ENCODE results near the gene EPHA8. TPM values are rescaled to one million over a fixed set of nuclear protein-coding genes. Genes with fewer than 3 reads are reported as not detected.

Gene EPHA8
- polyA plus RNA-seq: not detected

DNA sequence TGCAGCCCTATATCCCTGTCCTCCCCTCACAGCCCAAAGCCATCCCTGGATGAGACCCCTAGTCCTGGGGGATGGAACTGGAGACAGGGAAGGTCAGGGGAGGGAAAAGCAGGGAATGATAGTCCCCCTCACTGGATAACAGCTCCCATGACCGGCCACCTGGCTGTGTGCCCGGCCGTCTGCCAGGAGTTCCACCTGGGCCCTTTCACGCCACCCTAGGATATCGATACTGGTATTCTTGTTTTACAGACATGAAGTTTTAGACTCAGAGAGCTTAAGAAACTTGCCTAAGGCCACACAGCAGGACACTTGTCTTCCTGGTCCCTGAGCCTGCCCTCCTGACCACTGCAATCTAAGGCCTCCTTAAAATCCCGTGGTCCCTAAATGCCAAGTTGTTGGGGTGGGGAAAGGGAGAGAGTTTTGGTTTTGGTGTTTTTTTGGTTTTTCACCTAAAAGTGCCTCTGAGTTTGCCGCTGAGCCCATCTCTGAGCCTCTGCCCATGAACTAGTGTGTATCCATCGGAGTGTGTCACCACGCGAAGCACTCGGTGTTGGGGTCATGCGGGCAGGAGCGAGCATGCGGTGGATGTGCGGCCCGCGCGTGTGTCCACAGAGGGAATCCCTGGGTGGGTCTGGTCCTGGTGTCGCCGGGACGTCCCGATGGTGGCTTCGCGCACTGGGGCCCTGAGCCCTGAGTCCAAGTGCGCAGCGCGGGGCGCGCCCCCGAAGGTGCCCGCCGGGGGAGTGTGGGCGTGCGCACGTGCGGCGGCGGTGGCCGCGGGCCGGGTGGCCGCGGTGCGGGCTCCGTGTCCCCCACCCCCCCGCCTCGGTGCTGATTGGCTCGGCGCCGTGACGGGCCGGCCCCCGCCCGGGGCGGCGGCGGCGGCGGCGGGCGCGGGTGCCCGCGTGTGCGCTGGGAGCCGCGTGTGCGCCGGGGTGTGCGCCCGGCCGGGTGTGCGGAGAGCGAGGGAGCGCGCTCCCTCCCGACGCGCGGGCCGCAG lies at the start of gene EPHA8:
EPHA8 (plus strand) TSS at position 906 of the 1,000 bp plus-strand sequence. CDS start 147 bp downstream, outside the sequence.
- Mint-ChIP-seq H3K9me3 (no peaks in the 10 kb centered on the region), H3K27ac (no peak within 1 kb of the TSS), H3K4me3 (peak within 1 kb of the TSS in 1 of 5 donors; percentile 30), H3K36me3 (no peaks in the 10 kb centered on the region), H3K27me3 (ENCODE audit: low read depth in 3 of 3) (peaks cover 12 to 28% (median 16%) of the 10 kb centered on the region in 3 donors), H3K4me1 (peaks cover 0 to 4% of the 10 kb centered on the region in 2 donors)
- no peak for DNase-seq

GRCh38 chr1:22516906-22517571 lies 46.2 kb upstream of the EPHA8 start:
- Mint-ChIP-seq H3K27ac (no peak overlapping the region), H3K4me3 (no peak overlapping the region), H3K4me1 (no peaks in the 10 kb centered on the region), H3K9me3 (no peaks in the 10 kb centered on the region), H3K27me3 (ENCODE audit: low read depth in 3 of 3) (peaks cover 0 to 1% (median 0%) of the 10 kb centered on the region in 3 donors), H3K36me3 (peaks cover 46 to 80% (median 61%) of the 10 kb centered on the region in 3 donors)
- DNase-seq: no peak

GRCh38 chr1:22517956-22518355 lies 45.3 kb upstream of the EPHA8 start:
- Mint-ChIP-seq H3K4me1 (no peaks in the 10 kb centered on the region), H3K4me3 (no peak overlapping the region), H3K27ac (no peak overlapping the region), H3K9me3 (no peaks in the 10 kb centered on the region), H3K36me3 (peaks cover 47 to 82% (median 62%) of the 10 kb centered on the region in 3 donors), H3K27me3 (ENCODE audit: low read depth in 3 of 3) (peaks cover 0 to 1% (median 0%) of the 10 kb centered on the region in 3 donors)
- DNase-seq: no peak

- Mint-ChIP-seq H3K27ac (no peak overlapping the region), H3K4me1 (no peaks in the 10 kb centered on the region)
Measured at GRCh38 chr1:22518379-22518778, 44.9 kb upstream of the EPHA8 start.

DNA sequence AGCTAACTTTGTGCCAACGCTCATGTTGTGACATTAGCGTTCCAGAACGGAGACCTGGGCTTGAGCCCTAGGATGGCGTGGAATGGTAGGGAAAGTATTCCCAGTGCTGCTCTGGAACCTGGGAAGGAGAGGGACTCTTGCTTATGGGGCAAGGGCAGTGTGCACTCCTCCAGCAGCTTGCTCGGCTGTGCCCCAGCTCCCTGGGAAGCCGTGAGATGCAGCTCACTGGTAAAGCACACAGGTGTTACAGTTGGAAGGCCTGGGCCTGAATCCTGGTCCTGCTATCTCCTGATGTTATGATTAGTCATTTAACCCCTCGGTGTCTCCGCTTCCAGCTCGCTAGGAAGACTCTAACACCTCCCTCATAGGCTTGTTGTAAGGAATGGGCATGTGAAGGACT lies 42.4 kb upstream of the EPHA8 start:
- H3K36me3 Mint-ChIP-seq: peaks cover 40 to 79% (median 58%) of the 10 kb centered on the region in 3 donors
- H3K27me3 Mint-ChIP-seq (ENCODE audit: low read depth in 3 of 3): no peaks in the 10 kb centered on the region

More at GRCh38 chr1:22518379-22518778, 44.9 kb upstream of the EPHA8 start:
- H3K36me3 Mint-ChIP-seq: peaks cover 44 to 81% (median 62%) of the 10 kb centered on the region in 3 donors
- H3K9me3 Mint-ChIP-seq: no peaks in the 10 kb centered on the region
- no peak for DNase-seq
- H3K27me3 Mint-ChIP-seq (ENCODE audit: low read depth in 3 of 3): peaks cover 0 to 1% (median 0%) of the 10 kb centered on the region in 3 donors
- H3K4me3 Mint-ChIP-seq: no peak overlapping the region

DNA sequence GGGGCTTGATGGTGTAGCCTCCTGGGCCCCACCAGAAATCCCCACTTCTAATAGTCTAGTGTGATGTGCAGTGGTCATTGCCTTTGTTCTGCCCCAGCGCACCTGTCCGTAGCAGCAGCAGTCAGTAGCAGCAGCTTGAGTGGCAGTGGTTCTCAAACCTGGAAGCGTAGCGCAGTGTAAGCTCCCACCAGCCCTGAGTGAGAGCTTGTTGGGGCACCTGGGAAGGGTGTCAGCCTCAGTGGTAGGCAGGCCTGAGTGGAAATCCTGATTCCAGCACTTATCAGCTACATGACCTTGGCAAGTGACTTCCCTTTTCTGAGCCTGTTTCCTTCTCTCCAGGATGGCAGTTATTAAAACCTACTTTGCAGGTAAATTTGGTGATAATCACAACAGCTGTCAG lies 41.6 kb upstream of the EPHA8 start:
- H3K4me3 Mint-ChIP-seq: no peak overlapping the region
- no peaks in the 10 kb centered on the region for H3K27me3 Mint-ChIP-seq (ENCODE audit: low read depth in 3 of 3)
- no peaks in the 10 kb centered on the region for H3K9me3 Mint-ChIP-seq
- no peak overlapping the region for H3K27ac Mint-ChIP-seq
- no peak for DNase-seq
- H3K4me1 Mint-ChIP-seq: no peaks in the 10 kb centered on the region
- H3K36me3 Mint-ChIP-seq: peaks cover 40 to 79% (median 55%) of the 10 kb centered on the region in 3 donors

More for the DNA sequence above, 42.4 kb upstream of the EPHA8 start:
- H3K4me3 Mint-ChIP-seq: no peak overlapping the region
- H3K27ac Mint-ChIP-seq: no peak overlapping the region
- no peak for DNase-seq
- H3K9me3 Mint-ChIP-seq: no peaks in the 10 kb centered on the region
- H3K4me1 Mint-ChIP-seq: no peaks in the 10 kb centered on the region

GRCh38 chr1:22522221-22522743 lies 41.0 kb upstream of the EPHA8 start:
- no peak overlapping the region for H3K27ac Mint-ChIP-seq
- DNase-seq: no peak
- no peak overlapping the region for H3K4me3 Mint-ChIP-seq
- H3K4me1 Mint-ChIP-seq: no peaks in the 10 kb centered on the region
- H3K27me3 Mint-ChIP-seq (ENCODE audit: low read depth in 3 of 3): no peaks in the 10 kb centered on the region
- no peaks in the 10 kb centered on the region for H3K9me3 Mint-ChIP-seq
- peaks cover 38 to 77% (median 55%) of the 10 kb centered on the region in 3 donors for H3K36me3 Mint-ChIP-seq

- peaks cover 28 to 65% (median 41%) of the 10 kb centered on the region in 3 donors for H3K36me3 Mint-ChIP-seq
- H3K27me3 Mint-ChIP-seq (ENCODE audit: low read depth in 3 of 3): no peaks in the 10 kb centered on the region
- H3K9me3 Mint-ChIP-seq: no peaks in the 10 kb centered on the region
- H3K4me1 Mint-ChIP-seq: no peaks in the 10 kb centered on the region
- DNase-seq: no peak
- no peak overlapping the region for H3K4me3 Mint-ChIP-seq
- H3K27ac Mint-ChIP-seq: no peak overlapping the region
Measured at GRCh38 chr1:22524481-22524880, 38.8 kb upstream of the EPHA8 start.

DNA sequence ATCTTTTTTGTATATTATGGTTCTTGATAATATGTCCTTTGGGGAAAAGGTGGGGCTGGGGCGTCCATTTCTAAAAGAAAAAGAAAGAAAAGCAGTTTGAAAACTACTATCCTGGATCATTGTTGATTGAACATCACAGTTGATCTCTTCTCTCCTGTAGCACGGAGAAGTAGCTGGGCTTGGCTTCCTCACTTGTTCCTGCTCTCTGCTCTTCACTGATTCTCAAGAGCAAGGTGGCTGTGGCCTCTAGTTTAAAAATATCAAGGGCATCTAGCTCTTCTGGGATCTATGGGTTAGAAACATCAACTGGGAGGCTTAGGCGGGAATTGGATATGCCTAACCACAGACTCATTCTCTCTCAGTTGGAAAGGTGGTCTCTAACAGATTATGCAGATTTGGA lies 38.1 kb upstream of the EPHA8 start:
- no peaks in the 10 kb centered on the region for H3K4me1 Mint-ChIP-seq
- no peak overlapping the region for H3K27ac Mint-ChIP-seq
- H3K9me3 Mint-ChIP-seq: no peaks in the 10 kb centered on the region
- H3K27me3 Mint-ChIP-seq (ENCODE audit: low read depth in 3 of 3): no peaks in the 10 kb centered on the region
- peaks cover 27 to 68% (median 38%) of the 10 kb centered on the region in 3 donors for H3K36me3 Mint-ChIP-seq
- H3K4me3 Mint-ChIP-seq: no peak overlapping the region
- DNase-seq: no peak

DNA sequence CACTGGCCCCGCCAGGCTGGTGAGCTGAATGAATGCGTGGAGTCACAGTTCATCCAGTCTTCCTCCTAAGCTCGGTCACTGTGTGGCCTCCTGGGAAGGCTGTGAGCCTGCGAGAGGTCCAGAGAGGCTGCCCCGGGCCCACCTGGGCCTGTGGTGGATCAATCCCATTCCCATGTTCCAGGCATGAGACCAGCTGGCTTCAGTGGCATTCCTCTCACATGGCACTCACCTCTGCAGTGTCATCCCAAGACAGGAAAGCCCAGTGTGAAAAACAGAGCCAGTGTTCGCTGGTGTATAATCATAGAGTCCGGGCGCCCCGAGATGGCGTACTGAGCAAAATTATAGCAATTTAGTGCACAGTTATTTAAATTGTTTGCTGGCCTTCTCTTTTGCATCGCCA lies 37.6 kb upstream of the EPHA8 start:
- no peak overlapping the region for H3K4me3 Mint-ChIP-seq
- no peaks in the 10 kb centered on the region for H3K4me1 Mint-ChIP-seq
- H3K27me3 Mint-ChIP-seq (ENCODE audit: low read depth in 3 of 3): no peaks in the 10 kb centered on the region
- peaks cover 27 to 65% (median 34%) of the 10 kb centered on the region in 3 donors for H3K36me3 Mint-ChIP-seq
- no peaks in the 10 kb centered on the region for H3K9me3 Mint-ChIP-seq
- H3K27ac Mint-ChIP-seq: no peak overlapping the region
- DNase-seq: no peak

DNA sequence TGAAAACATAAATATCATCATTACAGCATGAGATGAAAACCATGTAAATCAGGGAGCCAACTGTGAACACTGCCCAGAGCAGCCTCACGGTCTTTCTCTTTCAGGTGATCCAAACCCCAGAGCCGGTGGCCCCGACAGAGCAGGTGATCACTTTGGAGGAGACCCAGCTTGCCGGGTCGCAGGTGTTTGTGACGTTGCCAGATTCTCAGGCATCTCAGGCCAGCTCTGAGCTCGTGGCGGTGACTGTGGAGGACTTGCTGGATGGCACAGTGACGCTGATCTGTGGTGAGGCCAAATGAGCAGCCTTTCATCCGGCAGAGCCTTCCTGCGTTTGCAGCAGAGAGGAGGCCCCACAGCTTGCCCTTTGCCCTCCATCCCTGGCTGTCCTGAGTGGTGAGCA lies 37.2 kb upstream of the EPHA8 start:
- Mint-ChIP-seq H3K4me1 (no peaks in the 10 kb centered on the region), H3K36me3 (peaks cover 27 to 62% (median 33%) of the 10 kb centered on the region in 3 donors), H3K27me3 (ENCODE audit: low read depth in 3 of 3) (no peaks in the 10 kb centered on the region), H3K4me3 (no peak overlapping the region), H3K27ac (no peak overlapping the region), H3K9me3 (no peaks in the 10 kb centered on the region)
- DNase-seq: no peak

GRCh38 chr1:22526677-22527076 lies 36.6 kb upstream of the EPHA8 start:
- Mint-ChIP-seq H3K27me3 (ENCODE audit: low read depth in 3 of 3) (no peaks in the 10 kb centered on the region), H3K9me3 (no peaks in the 10 kb centered on the region)

DNA sequence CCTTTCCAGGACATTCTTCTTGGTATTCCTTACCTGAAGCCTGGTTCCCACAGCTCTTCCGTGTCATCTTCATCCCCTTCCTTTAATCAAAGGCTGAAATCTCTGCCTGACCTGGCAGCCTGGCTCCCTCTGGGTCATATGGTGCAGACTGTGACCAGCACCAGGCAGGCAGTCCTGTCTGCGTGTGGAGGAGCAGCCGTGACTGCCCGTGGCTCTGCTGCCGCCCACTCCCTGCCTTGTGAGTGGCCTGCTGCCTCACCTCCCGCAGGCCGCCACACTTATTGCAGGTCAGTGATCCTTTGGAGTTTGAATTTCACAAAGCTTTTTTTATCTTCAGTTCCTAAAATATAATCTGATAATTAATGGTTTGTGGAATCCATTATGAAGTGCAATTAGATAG lies 36.2 kb upstream of the EPHA8 start:
- H3K4me1 Mint-ChIP-seq: no peaks in the 10 kb centered on the region
- no peak overlapping the region for H3K27ac Mint-ChIP-seq
- H3K27me3 Mint-ChIP-seq (ENCODE audit: low read depth in 3 of 3): no peaks in the 10 kb centered on the region
- peaks cover 24 to 52% (median 30%) of the 10 kb centered on the region in 3 donors for H3K36me3 Mint-ChIP-seq
- no peak overlapping the region for H3K4me3 Mint-ChIP-seq
- H3K9me3 Mint-ChIP-seq: no peaks in the 10 kb centered on the region
- DNase-seq: no peak

More at GRCh38 chr1:22526677-22527076, 36.6 kb upstream of the EPHA8 start:
- H3K4me1 Mint-ChIP-seq: no peaks in the 10 kb centered on the region
- no peak for DNase-seq
- H3K27ac Mint-ChIP-seq: no peak overlapping the region
- peaks cover 27 to 56% (median 33%) of the 10 kb centered on the region in 3 donors for H3K36me3 Mint-ChIP-seq
- H3K4me3 Mint-ChIP-seq: no peak overlapping the region
